NCI-H748 (cell line): ENCODE data around the gene DEPDC4.
A peak's percentile ranks its signal among the peaks of the same experiment; 100 is the strongest.
"Not testable (repeated sequence)": the region's sequence is repeated elsewhere in the genome, so short reads cannot be mapped to it uniquely, and the experiment has no call there.

Experiments used
- DNase-seq: peaks from one replicate; lab custom pipeline; 2025; ENCODE audit not compliant: unreplicated experiment; lab: John Stamatoyannopoulos, UW

DEPDC4 gene

GRCh38 chr12:100266835-100267602 is at the start of gene DEPDC4, which contains the start of gene SCYL2:
TSS of gene DEPDC4 (minus strand) at chr12:100267079. CDS start at chr12:100267076, 3 bp downstream.
TSS of gene SCYL2 (plus strand) at chr12:100267177. CDS start at chr12:100282971, 15,794 bp downstream.
- peak; percentile 93 for DNase-seq

GRCh38 chr12:100311317-100311716 is 44.4 kb upstream of the DEPDC4 start:
- no peak for DNase-seq

- DNase-seq = not testable (repeated sequence)
These were observed 41.3 kb upstream of the DEPDC4 start for GRCh38 chr12:100308138-100308537.

- not testable (repeated sequence) for DNase-seq
These were observed 37.5 kb upstream of the DEPDC4 start for GRCh38 chr12:100304334-100304733.

- DNase-seq = no peak
These were observed 37.0 kb upstream of the DEPDC4 start for GRCh38 chr12:100303831-100304230.

- no peak for DNase-seq
These were observed 35.2 kb upstream of the DEPDC4 start for GRCh38 chr12:100302081-100302480.

GRCh38 chr12:100295764-100296555 is 29.1 kb upstream of the DEPDC4 start:
- no peak for DNase-seq

- not testable (repeated sequence) for DNase-seq
These were observed 27.5 kb upstream of the DEPDC4 start for GRCh38 chr12:100294366-100294765.

- DNase-seq = peak; percentile 6
These were observed 26.1 kb upstream of the DEPDC4 start for GRCh38 chr12:100293017-100293416.

- no peak for DNase-seq
These were observed 23.1 kb upstream of the DEPDC4 start for GRCh38 chr12:100290016-100290415.

- no peak for DNase-seq
These were observed 22.2 kb upstream of the DEPDC4 start for GRCh38 chr12:100289038-100289437.

- DNase-seq = not testable (repeated sequence)
These were observed 17.7 kb upstream of the DEPDC4 start for GRCh38 chr12:100284556-100284955.

- DNase-seq = no peak
These were observed 12.8 kb upstream of the DEPDC4 start for GRCh38 chr12:100279607-100280244.

- no peak for DNase-seq
These were observed 12.3 kb upstream of the DEPDC4 start for GRCh38 chr12:100279159-100279558.

GRCh38 chr12:100274291-100274690 is 7.4 kb upstream of the DEPDC4 start:
- DNase-seq = no peak

- DNase-seq = no peak
These were observed 6.9 kb upstream of the DEPDC4 start for GRCh38 chr12:100273782-100274181.

- DNase-seq = no peak
These were observed 2.1 kb upstream of the DEPDC4 start for GRCh38 chr12:100268835-100269564.

- DNase-seq = peak; percentile 52
These were observed 863 bp upstream of the DEPDC4 start for GRCh38 chr12:100267603-100268281.

- DNase-seq = no peak
These were observed 369 bp downstream of the DEPDC4 start for GRCh38 chr12:100266585-100266834.

GRCh38 chr12:100265732-100266584 is 921 bp downstream of the DEPDC4 start:
- no peak for DNase-seq
